ENCODE measurements around the gene CLDN20.
"Not testable (repeated sequence)": the region's sequence is repeated elsewhere in the genome, so short reads cannot be mapped to it uniquely, and the experiment has no call there.

Gene CLDN20

DNA sequence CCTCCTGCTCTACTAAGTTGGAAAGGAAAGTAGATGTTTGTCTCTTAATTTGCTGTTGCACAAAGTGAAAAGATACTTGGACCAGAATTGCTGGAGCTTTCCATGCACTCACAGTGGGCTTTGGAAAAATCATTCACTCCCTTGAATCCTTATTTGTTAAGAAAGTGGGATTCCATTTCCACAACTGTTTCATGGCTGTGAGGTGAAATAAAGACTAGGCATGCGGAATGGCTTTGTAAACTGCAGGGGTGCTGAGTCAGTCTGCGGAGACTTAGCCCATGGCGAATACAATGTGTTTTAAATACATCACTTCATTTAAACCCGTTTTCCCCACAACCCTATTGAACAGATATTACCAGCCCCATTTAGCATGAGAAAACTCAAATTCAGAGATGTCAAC, 36.8 kb upstream of the CLDN20 start:
- H3K27ac ChIP-seq (ENCODE audit: low read length), result no peak overlapping the region
- H3K4me1 ChIP-seq (ENCODE audit: control insufficient read depth, insufficient read depth, low read length), result peaks cover 1% of the 10 kb centered on the region; the same call in 1 of the 2 replicates

DNA sequence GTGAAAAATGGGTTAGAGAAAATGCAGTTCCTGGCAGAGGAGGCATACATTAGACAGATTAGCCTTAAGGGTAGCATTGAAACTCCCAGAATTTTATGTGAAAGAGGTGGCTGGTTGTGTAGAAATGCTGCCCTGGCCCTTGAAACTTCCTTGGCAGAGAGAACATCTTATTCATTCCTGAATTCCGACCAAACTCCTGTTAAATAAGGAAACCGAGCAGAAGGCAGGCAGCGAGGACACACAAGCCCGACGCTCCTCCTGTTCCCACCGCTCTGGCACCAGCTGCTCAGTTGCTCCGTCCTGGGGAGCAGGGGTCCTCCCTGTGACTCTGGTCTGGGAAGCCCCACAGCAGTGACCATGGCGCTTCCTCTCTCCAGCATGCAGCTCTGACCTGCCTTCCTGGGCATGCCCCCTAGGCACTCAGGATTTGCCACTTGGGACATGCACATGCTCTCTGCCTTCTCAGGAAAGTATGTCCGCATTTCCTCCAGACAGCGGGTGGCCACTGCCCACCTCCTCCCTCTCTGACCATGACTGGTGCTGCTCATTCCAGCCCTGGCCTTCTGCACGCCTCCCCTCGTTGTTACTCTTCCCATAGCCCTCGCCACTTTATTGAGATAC, 35.2 kb upstream of the CLDN20 start:
- Histone ChIP-seq H3K9me3 (ENCODE audit: control insufficient read depth, insufficient read depth, low read length) (no peaks in the 10 kb centered on the region), H3K4me1 (ENCODE audit: control insufficient read depth, insufficient read depth, low read length) (peaks cover 1% of the 10 kb centered on the region; the same call in 1 of the 2 replicates), H3K36me3 (ENCODE audit: control insufficient read depth, insufficient read depth, low read length) (no peaks in the 10 kb centered on the region), H3K27me3 (ENCODE audit: control insufficient read depth, insufficient read depth, low read length) (no peaks in the 10 kb centered on the region), H3K27ac (ENCODE audit: low read length) (no peak overlapping the region), H3K4me3 (ENCODE audit: low read length) (no peak overlapping the region)
- no peak for DNase-seq (ENCODE audit: low read depth, low spot score)
- no CpG with 5 or more reads among the region's 13 CpGs for WGBS (ENCODE audit: insufficient coverage, insufficient read length)

More for the DNA sequence above, 36.8 kb upstream of the CLDN20 start:
- Histone ChIP-seq H3K4me3 (ENCODE audit: low read length) (no peak overlapping the region), H3K27me3 (ENCODE audit: control insufficient read depth, insufficient read depth, low read length) (no peaks in the 10 kb centered on the region), H3K9me3 (ENCODE audit: control insufficient read depth, insufficient read depth, low read length) (no peaks in the 10 kb centered on the region), H3K36me3 (ENCODE audit: control insufficient read depth, insufficient read depth, low read length) (no peaks in the 10 kb centered on the region)
- DNase-seq (ENCODE audit: low read depth, low spot score), result no peak
- no CpG with 5 or more reads among the region's 4 CpGs for WGBS (ENCODE audit: insufficient coverage, insufficient read length)

DNA sequence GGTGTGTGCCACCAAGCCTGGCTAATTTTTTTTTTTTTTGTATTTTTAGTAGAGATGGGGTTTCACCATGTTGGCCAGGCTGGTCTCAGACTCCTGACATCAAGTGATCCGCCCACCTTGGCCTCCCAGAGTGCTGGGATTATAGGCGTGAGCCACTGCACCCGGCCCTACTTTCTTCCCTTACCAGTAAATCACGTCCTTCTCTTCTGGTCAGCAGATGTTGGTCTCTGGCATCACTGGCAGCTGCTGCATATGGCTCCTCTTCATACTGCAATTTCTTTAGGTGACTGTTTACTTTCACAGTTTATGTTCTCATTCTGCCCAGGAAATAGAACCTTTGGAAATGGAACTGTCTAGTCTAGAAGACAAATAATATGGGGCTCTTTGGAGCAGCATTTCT, 32.8 kb upstream of the CLDN20 start:
- not testable (repeated sequence) for H3K27me3 ChIP-seq (ENCODE audit: control insufficient read depth, insufficient read depth, low read length); H3K4me3 ChIP-seq (ENCODE audit: low read length); DNase-seq (ENCODE audit: low read depth, low spot score); H3K27ac ChIP-seq (ENCODE audit: low read length); H3K4me1 ChIP-seq (ENCODE audit: control insufficient read depth, insufficient read depth, low read length); H3K9me3 ChIP-seq (ENCODE audit: control insufficient read depth, insufficient read depth, low read length); H3K36me3 ChIP-seq (ENCODE audit: control insufficient read depth, insufficient read depth, low read length)
- WGBS (ENCODE audit: insufficient coverage, insufficient read length), result no CpG with 5 or more reads among the region's 4 CpGs

DNA sequence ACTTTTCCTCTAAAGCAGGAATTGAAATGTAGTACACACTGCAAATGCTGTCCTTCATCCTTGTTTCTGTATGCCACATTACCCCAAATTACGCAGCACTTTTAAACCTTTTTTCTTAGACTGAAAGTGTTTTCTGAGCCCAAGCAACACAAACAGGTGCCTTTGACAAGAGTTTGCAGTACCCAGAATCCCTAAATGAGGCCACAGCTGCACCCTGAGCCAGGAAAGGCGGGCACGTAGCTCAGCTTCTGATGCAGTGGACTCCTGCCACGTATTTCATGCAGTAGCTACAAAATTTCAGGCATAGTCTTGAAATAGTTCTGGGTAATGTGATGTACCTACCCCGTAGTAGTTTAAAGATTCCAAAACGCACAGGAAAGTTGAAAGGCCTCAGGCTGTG, 31.0 kb upstream of the CLDN20 start:
- H3K9me3 ChIP-seq (ENCODE audit: control insufficient read depth, insufficient read depth, low read length), result peaks cover 1% of the 10 kb centered on the region; the same call in 1 of the 2 replicates

DNA sequence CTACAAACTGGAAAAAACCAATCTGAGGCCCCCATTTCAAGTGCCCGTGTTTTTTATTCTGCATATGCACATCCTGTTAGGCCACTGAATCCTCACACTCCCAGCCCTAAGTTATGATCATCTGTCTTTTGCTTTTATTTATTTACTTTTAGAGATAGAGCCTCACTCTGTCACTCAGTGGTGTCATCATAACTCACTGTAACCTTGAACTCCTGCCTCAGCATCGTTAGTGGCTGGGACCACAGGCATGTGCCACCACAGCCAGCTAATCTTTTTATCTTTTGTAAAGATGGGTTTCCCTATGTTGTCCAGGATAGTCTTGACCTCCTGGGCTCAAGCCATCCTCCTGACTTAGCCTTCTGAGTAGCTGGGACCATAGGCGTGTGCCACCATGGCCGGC, 29.6 kb upstream of the CLDN20 start:
- WGBS (ENCODE audit: insufficient coverage, insufficient read length), result no CpG with 5 or more reads among the region's 4 CpGs
- Histone ChIP-seq H3K9me3 (ENCODE audit: control insufficient read depth, insufficient read depth, low read length) (peaks cover 1% of the 10 kb centered on the region; the same call in 1 of the 2 replicates), H3K36me3 (ENCODE audit: control insufficient read depth, insufficient read depth, low read length) (no peaks in the 10 kb centered on the region), H3K4me1 (ENCODE audit: control insufficient read depth, insufficient read depth, low read length) (no peaks in the 10 kb centered on the region), H3K4me3 (ENCODE audit: low read length) (no peak overlapping the region), H3K27me3 (ENCODE audit: control insufficient read depth, insufficient read depth, low read length) (no peaks in the 10 kb centered on the region), H3K27ac (ENCODE audit: low read length) (no peak overlapping the region)
- DNase-seq (ENCODE audit: low read depth, low spot score), result no peak

More for the DNA sequence above, 31.0 kb upstream of the CLDN20 start:
- no peaks in the 10 kb centered on the region for H3K27me3 ChIP-seq (ENCODE audit: control insufficient read depth, insufficient read depth, low read length)
- H3K4me3 ChIP-seq (ENCODE audit: low read length), result no peak overlapping the region
- peaks cover 1% of the 10 kb centered on the region; the same call in 1 of the 2 replicates for H3K4me1 ChIP-seq (ENCODE audit: control insufficient read depth, insufficient read depth, low read length)
- H3K27ac ChIP-seq (ENCODE audit: low read length), result no peak overlapping the region
- WGBS (ENCODE audit: insufficient coverage, insufficient read length), result no CpG with 5 or more reads among the region's 6 CpGs
- DNase-seq (ENCODE audit: low read depth, low spot score), result no peak
- H3K36me3 ChIP-seq (ENCODE audit: control insufficient read depth, insufficient read depth, low read length), result no peaks in the 10 kb centered on the region

DNA sequence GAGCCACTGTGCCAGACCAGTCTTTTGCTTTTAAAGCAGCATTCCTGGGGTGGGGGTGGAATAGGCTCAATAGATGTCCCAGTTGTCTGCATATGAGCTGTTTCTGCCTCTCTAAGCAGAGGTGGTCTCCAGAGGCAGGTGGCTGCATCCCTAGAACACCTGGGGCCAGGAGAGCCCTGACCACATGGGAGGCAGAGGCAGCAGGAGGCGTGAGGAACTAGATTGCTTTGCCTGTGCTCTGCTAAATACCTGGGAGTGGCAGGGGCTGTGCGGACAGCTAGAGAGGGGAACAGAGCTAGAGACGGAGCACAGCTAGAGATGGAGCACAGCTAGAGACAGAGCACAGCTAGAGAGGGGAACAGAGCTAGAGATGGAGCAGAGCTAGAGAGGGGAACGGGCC, 29.1 kb upstream of the CLDN20 start:
- peaks cover 1% of the 10 kb centered on the region; the same call in 1 of the 2 replicates for H3K9me3 ChIP-seq (ENCODE audit: control insufficient read depth, insufficient read depth, low read length)

DNA sequence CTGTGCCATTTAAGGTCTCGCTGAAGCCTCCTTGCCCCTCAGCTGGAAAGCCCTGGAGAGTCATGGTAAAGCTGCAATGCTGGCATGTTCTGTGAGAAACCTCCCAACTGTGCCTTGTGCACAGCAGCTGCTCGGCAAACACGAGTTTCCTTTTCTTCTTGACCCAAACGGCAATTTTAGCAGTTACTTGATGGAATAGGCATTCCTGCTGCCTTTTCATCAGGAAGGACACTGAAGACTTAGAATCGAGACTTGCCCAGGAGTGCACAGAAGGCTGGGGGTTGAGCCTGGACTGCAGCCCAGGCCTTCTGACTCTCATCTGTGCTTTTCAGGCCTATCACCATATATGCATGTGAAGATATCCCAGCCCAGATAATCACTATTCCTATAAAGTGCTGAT, 28.7 kb upstream of the CLDN20 start:
- no peak for DNase-seq (ENCODE audit: low read depth, low spot score)
- no CpG with 5 or more reads among the region's 5 CpGs for WGBS (ENCODE audit: insufficient coverage, insufficient read length)
- H3K36me3 ChIP-seq (ENCODE audit: control insufficient read depth, insufficient read depth, low read length), result no peaks in the 10 kb centered on the region

More for the DNA sequence above, 29.1 kb upstream of the CLDN20 start:
- Histone ChIP-seq H3K36me3 (ENCODE audit: control insufficient read depth, insufficient read depth, low read length) (no peaks in the 10 kb centered on the region), H3K4me3 (ENCODE audit: low read length) (no peak overlapping the region), H3K4me1 (ENCODE audit: control insufficient read depth, insufficient read depth, low read length) (no peaks in the 10 kb centered on the region), H3K27me3 (ENCODE audit: control insufficient read depth, insufficient read depth, low read length) (no peaks in the 10 kb centered on the region), H3K27ac (ENCODE audit: low read length) (no peak overlapping the region)
- no CpG with 5 or more reads among the region's 4 CpGs for WGBS (ENCODE audit: insufficient coverage, insufficient read length)
- no peak for DNase-seq (ENCODE audit: low read depth, low spot score)

DNA sequence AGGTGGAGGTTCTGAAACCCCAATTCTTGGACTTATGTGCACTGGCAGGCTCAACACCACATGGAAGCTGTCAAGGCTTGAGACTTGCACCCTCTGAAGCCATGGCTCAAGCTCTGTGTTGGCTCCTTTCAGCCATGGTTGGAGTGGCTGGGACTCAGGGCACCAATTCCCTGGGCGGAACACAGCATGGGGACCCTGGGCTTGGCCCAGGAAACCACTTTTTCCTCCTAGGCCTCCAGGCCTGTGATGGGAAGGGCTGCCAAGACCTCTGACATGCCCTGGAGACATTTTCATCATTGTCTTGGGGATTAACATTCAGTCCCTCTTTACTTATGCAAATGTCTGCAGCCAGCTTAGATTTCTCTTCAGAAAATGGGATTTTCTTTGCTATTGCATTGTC, 26.2 kb upstream of the CLDN20 start:
- no peak overlapping the region for H3K4me3 ChIP-seq (ENCODE audit: low read length)
- H3K27me3 ChIP-seq (ENCODE audit: control insufficient read depth, insufficient read depth, low read length), result no peaks in the 10 kb centered on the region
- no peaks in the 10 kb centered on the region for H3K4me1 ChIP-seq (ENCODE audit: control insufficient read depth, insufficient read depth, low read length)
- no peak for DNase-seq (ENCODE audit: low read depth, low spot score)
- no peaks in the 10 kb centered on the region for H3K36me3 ChIP-seq (ENCODE audit: control insufficient read depth, insufficient read depth, low read length)
- peaks cover 1% of the 10 kb centered on the region; the same call in 1 of the 2 replicates for H3K9me3 ChIP-seq (ENCODE audit: control insufficient read depth, insufficient read depth, low read length)
- WGBS (ENCODE audit: insufficient coverage, insufficient read length), result no CpG with 5 or more reads among the region's 1 CpG
- H3K27ac ChIP-seq (ENCODE audit: low read length), result no peak overlapping the region

More for the DNA sequence above, 28.7 kb upstream of the CLDN20 start:
- Histone ChIP-seq H3K27me3 (ENCODE audit: control insufficient read depth, insufficient read depth, low read length) (no peaks in the 10 kb centered on the region), H3K27ac (ENCODE audit: low read length) (no peak overlapping the region), H3K4me3 (ENCODE audit: low read length) (no peak overlapping the region), H3K9me3 (ENCODE audit: control insufficient read depth, insufficient read depth, low read length) (peaks cover 1% of the 10 kb centered on the region; the same call in 1 of the 2 replicates), H3K4me1 (ENCODE audit: control insufficient read depth, insufficient read depth, low read length) (no peaks in the 10 kb centered on the region)

DNA sequence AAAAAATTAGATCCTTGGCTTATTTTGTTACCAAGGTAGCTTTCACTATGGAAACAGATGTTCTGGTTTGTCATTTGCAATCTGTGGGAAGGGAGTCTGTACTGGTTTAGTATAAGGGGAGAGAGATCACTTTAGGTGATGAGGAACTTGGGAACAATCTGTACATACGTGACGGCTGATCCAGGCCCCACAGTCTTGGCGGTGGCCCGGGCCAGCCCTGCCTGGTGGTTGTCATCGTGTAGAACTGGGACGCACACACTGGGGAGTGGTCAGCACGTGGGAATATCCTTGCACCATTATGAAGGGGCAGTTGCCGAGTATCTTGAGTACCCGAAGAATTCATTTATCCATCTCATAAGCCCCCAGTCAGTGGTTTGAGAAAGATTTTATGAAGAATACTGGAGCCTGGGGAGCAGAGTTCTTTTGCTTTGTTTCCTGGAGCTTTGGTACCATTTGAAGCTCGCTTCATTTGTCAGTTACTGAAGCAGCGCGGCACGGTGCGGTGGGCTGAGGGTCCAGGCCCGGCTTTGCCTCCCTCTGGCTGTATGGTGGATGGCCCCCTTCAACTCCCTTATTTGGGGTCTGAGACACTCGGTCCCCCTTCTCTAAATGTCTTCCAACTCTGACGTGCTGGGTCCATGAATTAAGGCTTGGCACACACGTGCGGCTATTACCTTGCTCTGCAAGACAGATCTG, 22.8 kb upstream of the CLDN20 start:
- no peak overlapping the region for H3K4me3 ChIP-seq (ENCODE audit: low read length)
- no peak for DNase-seq (ENCODE audit: low read depth, low spot score)
- no peaks in the 10 kb centered on the region for H3K36me3 ChIP-seq (ENCODE audit: control insufficient read depth, insufficient read depth, low read length)
- H3K9me3 ChIP-seq (ENCODE audit: control insufficient read depth, insufficient read depth, low read length), result peaks cover 1% of the 10 kb centered on the region; the same call in 1 of the 2 replicates
- H3K27me3 ChIP-seq (ENCODE audit: control insufficient read depth, insufficient read depth, low read length), result no peaks in the 10 kb centered on the region
- no peak overlapping the region for H3K27ac ChIP-seq (ENCODE audit: low read length)
- H3K4me1 ChIP-seq (ENCODE audit: control insufficient read depth, insufficient read depth, low read length), result no peaks in the 10 kb centered on the region
- WGBS (ENCODE audit: insufficient coverage, insufficient read length), result no CpG with 5 or more reads among the region's 19 CpGs

DNA sequence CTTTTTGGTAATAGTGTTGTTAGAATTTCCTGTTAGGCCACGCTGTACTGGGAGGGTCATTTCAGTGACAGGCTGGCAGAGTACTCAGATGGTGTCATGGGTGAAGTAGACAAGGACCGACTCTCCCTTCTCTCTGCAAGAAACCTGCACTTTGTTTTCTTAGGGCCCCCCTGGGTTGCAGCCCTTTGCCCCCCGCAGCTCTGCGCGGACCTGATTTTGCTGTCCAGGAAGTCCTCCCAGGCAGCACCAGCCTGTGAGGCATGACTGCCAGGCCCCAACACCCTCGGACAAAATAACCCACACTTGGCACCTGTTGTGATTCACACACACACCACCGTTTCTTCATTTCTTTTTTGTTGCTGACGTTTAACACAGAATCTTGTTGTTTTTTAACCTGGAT, 21.8 kb upstream of the CLDN20 start:
- H3K36me3 ChIP-seq (ENCODE audit: control insufficient read depth, insufficient read depth, low read length), result 0 out of 2 replicates have a peak, but pooled peaks cover 4% of the 10 kb centered on the region
- H3K27me3 ChIP-seq (ENCODE audit: control insufficient read depth, insufficient read depth, low read length), result no peaks in the 10 kb centered on the region
- DNase-seq (ENCODE audit: low read depth, low spot score), result no peak
- H3K27ac ChIP-seq (ENCODE audit: low read length), result no peak overlapping the region
- WGBS (ENCODE audit: insufficient coverage, insufficient read length), result no CpG with 5 or more reads among the region's 8 CpGs
- no peak overlapping the region for H3K4me3 ChIP-seq (ENCODE audit: low read length)
- H3K9me3 ChIP-seq (ENCODE audit: control insufficient read depth, insufficient read depth, low read length), result no peaks in the 10 kb centered on the region
- H3K4me1 ChIP-seq (ENCODE audit: control insufficient read depth, insufficient read depth, low read length), result no peaks in the 10 kb centered on the region
